NT2/D1 (cell line): ENCODE data around the gene NGB.

Experiments used
- DNase-seq: peaks from one replicate; pipeline ENCODE4 v3.0.0-alpha.2; 2011; ENCODE audit warnings: low read depth, low spot score
- H3K27me3 ChIP-seq: 2 replicates; pipeline ENCODE4 v1.6.0; 2011; ENCODE audit warnings: mild to moderate bottlenecking; ENCODE audit not compliant: insufficient read length, insufficient read depth
- H3K36me3 ChIP-seq: 2 replicates; pipeline ENCODE4 v1.6.1; 2011; ENCODE audit warnings: mild to moderate bottlenecking, low read length, mixed read lengths; ENCODE audit not compliant: insufficient read depth, insufficient read length
- H3K4me1 ChIP-seq: 2 replicates; pipeline ENCODE4 v1.5.1; 2011; ENCODE audit not compliant: insufficient read depth, insufficient read length
- H3K4me3 ChIP-seq: 2 replicates; pipeline ENCODE4 v1.5.1; 2011; ENCODE audit warnings: low read depth; ENCODE audit not compliant: insufficient read length
- H3K9ac ChIP-seq: 2 replicates; pipeline ENCODE4 v1.6.0; 2011; ENCODE audit warnings: low read depth; ENCODE audit not compliant: insufficient read length
- H3K9me3 ChIP-seq: 2 replicates; pipeline ENCODE4 v1.5.1; 2011; ENCODE audit warnings: mild to moderate bottlenecking, low read length; ENCODE audit not compliant: insufficient read depth
- SUZ12 ChIP-seq: IDR thresholded peaks from 2 replicates; pipeline ENCODE4 v1.6.1; 2011; ENCODE audit not compliant: insufficient read length, insufficient read depth; ENCODE audit errors: extremely low read depth
- YY1 ChIP-seq: IDR thresholded peaks from 2 replicates; pipeline ENCODE4 v1.6.1; 2011; ENCODE audit not compliant: insufficient read length, insufficient read depth
- ZNF274 ChIP-seq: IDR thresholded peaks from 2 replicates; pipeline ENCODE4 v1.6.1; 2011; ENCODE audit warnings: mild to moderate bottlenecking, low read depth, low read length

NGB gene

GRCh38 chr14:77253333-77254190 lies 17.4 kb downstream of the NGB start:
- TF ChIP-seq YY1 (no peak), ZNF274 (no peak), SUZ12 (no peak)
- DNase-seq: no peak
- no peaks in the 10 kb centered on the region for H3K9me3 ChIP-seq
- H3K36me3 ChIP-seq: peaks cover 5% of the 10 kb centered on the region
- H3K27me3 ChIP-seq: no peaks in the 10 kb centered on the region
- no peak overlapping the region for H3K9ac ChIP-seq
- no peak overlapping the region for H3K4me3 ChIP-seq
- no peaks in the 10 kb centered on the region for H3K4me1 ChIP-seq

- Histone ChIP-seq H3K4me1 (no peaks in the 10 kb centered on the region), H3K27me3 (no peaks in the 10 kb centered on the region), H3K4me3 (no peak overlapping the region), H3K9ac (no peak overlapping the region), H3K9me3 (no peaks in the 10 kb centered on the region), H3K36me3 (peaks cover 5% of the 10 kb centered on the region)
- no peak for TF ChIP-seq YY1
- no peak for TF ChIP-seq ZNF274
- TF ChIP-seq SUZ12: no peak
- no peak for DNase-seq
Measured at GRCh38 chr14:77251870-77252269, 19.1 kb downstream of the NGB start.

DNA sequence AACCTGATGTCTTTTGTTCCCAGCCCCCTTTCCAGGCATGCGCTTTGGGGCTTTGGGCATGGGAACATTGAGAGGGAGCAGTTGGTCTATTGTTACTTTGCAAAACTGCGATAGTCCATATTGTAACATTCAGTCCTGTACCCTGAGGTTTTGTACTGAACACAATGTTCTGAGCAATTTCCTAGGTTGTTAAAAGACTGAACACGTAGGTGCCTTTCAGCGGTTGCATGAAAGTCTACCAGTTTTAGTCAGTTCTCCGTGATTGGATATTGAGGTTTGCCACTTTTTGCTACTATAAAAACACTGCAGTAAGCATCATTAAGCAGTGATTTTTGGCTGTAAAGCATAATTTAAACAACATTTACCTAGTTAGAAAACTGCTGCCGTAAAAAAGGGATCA lies 20.1 kb downstream of the NGB start:
- H3K9ac ChIP-seq: no peak overlapping the region

DNA sequence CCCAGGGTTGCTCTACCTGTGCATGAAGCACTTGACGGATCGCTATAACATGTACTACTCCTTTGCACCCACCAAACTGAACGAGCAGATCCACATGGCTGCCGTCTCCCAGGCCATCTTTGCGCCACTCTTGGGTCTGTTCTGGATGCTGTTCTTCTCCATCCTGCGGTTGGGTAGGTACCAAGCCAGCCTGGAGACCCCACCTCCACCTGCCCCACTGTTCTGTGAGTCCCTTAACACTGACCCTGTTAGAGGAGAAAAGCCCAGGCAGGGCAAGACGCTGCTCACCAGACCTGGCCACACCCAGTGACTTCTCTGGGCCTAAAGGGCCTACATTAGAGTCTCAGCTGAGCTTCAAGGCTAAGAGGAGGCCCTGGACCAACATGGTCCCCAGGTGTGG lies 21.7 kb downstream of the NGB start:
- no peak overlapping the region for H3K9ac ChIP-seq
- no peaks in the 10 kb centered on the region for H3K9me3 ChIP-seq
- H3K36me3 ChIP-seq: peaks cover 5% of the 10 kb centered on the region
- no peaks in the 10 kb centered on the region for H3K4me1 ChIP-seq
- no peak overlapping the region for H3K4me3 ChIP-seq
- DNase-seq: no peak
- no peaks in the 10 kb centered on the region for H3K27me3 ChIP-seq
- no peak for TF ChIP-seq YY1

More for the DNA sequence above, 20.1 kb downstream of the NGB start:
- H3K36me3 ChIP-seq: peaks cover 5% of the 10 kb centered on the region
- TF ChIP-seq ZNF274 (no peak), YY1 (no peak), SUZ12 (no peak)
- no peaks in the 10 kb centered on the region for H3K9me3 ChIP-seq
- H3K4me3 ChIP-seq: no peak overlapping the region
- DNase-seq: no peak
- no peaks in the 10 kb centered on the region for H3K4me1 ChIP-seq
- H3K27me3 ChIP-seq: no peaks in the 10 kb centered on the region

DNA sequence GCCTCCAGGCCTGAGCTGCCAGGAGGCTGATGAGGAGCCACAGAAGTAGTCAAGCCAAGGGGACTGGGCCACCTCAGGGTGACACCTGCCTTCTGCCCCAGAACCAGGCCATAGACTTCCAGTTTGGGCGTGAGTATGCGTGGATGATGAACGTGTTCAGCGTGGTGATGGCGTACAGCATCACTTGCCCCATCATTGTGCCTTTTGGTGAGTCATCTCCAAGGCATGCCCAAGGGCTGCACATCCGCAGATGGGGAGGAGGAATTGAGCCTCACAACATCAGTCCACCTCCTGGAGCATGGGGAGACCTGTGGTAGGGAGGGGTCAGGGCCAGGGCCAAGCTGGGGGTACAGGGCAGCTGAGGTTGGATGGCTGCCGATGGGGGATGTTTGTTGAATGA lies 22.3 kb downstream of the NGB start:
- H3K4me3 ChIP-seq: no peak overlapping the region
- H3K9me3 ChIP-seq: no peaks in the 10 kb centered on the region
- no peak for TF ChIP-seq YY1
- no peaks in the 10 kb centered on the region for H3K27me3 ChIP-seq
- peaks cover 5% of the 10 kb centered on the region for H3K36me3 ChIP-seq
- DNase-seq: no peak
- H3K4me1 ChIP-seq: no peaks in the 10 kb centered on the region
- no peak overlapping the region for H3K9ac ChIP-seq

- Histone ChIP-seq H3K4me3 (no peak overlapping the region), H3K36me3 (peaks cover 5% of the 10 kb centered on the region), H3K9me3 (no peaks in the 10 kb centered on the region), H3K4me1 (no peaks in the 10 kb centered on the region), H3K27me3 (no peaks in the 10 kb centered on the region), H3K9ac (no peak overlapping the region)
- TF ChIP-seq YY1 (no peak), SUZ12 (no peak), ZNF274 (no peak)
- no peak for DNase-seq
Measured at GRCh38 chr14:77246784-77247183, 24.2 kb downstream of the NGB start.

DNA sequence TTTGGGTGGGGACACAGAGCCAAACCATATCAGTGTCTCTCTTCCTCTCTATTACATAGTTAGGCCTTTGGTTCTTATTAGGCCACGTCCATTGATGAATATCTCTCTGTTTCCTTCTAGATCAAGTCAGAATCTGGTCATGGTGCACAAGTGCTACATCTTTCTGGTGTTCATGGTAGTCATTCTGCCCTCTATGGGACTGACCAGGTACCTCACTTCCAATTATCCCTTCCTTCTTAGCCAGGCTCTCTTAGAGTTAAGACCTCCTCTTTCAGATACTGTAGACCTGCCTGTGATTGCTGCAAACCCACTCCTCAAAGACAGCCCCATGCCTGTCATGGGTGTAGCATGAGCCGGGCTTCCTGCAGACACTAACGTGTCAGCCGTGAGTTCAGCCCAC lies 25.2 kb downstream of the NGB start:
- no peak overlapping the region for H3K9ac ChIP-seq
- H3K36me3 ChIP-seq: peaks cover 5% of the 10 kb centered on the region
- H3K4me1 ChIP-seq: no peaks in the 10 kb centered on the region
- no peak overlapping the region for H3K4me3 ChIP-seq
- no peaks in the 10 kb centered on the region for H3K27me3 ChIP-seq
- no peaks in the 10 kb centered on the region for H3K9me3 ChIP-seq
- TF ChIP-seq ZNF274: no peak
- TF ChIP-seq SUZ12: no peak
- TF ChIP-seq YY1: no peak
- no peak for DNase-seq

DNA sequence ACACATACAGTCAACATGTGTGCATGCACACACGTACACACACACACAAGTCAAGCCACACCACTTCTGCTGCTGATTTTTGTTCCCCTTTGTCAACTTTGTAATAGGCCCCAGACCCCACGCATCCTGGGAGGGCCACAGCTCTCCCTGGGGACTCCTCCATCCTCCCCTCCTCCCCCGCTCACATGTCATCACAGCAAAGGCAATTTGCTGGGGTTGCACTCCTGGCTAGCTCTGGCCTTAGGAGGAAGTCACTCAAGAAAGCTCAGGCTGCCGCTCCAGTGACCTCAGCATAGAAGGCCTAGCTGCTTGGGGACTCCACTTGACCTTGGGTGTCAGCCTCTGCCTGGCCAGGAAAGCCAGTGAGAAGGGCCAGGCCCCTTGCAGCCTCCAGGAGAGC lies 27.2 kb downstream of the NGB start:
- no peak for TF ChIP-seq YY1
- TF ChIP-seq ZNF274: no peak
- TF ChIP-seq SUZ12: no peak
- H3K27me3 ChIP-seq: no peaks in the 10 kb centered on the region
- no peak overlapping the region for H3K4me3 ChIP-seq
- no peaks in the 10 kb centered on the region for H3K36me3 ChIP-seq
- H3K4me1 ChIP-seq: no peaks in the 10 kb centered on the region
- DNase-seq: no peak
- no peak overlapping the region for H3K9ac ChIP-seq
- H3K9me3 ChIP-seq: no peaks in the 10 kb centered on the region
